Colonic mucosa (tissue), 4 donors: Measurements from ENCODE around the gene PRM3. TPM values are rescaled to one million over a fixed set of nuclear protein-coding genes. Genes with fewer than 3 reads are reported as not detected.

Experiments used
- DNase-seq: peaks from one replicate; pipeline ENCODE4 v3.0.0-alpha.2; 2020
- H3K27ac ChIP-seq: fragments of 200-600 bp; one replicate; pipeline ENCODE4 v1.8.0; 2021
- H3K27me3 ChIP-seq: fragments of 200-600 bp; one replicate; pipeline ENCODE4 v1.8.0; 2021
- H3K36me3 ChIP-seq: fragments of 200-600 bp; one replicate; pipeline ENCODE4 v1.8.0; 2021
- H3K4me1 ChIP-seq: fragments of 200-600 bp; one replicate; pipeline ENCODE4 v1.8.0; 2021; ENCODE audit warnings: mild to moderate bottlenecking
- H3K4me3 ChIP-seq: fragments of 200-600 bp; one replicate; pipeline ENCODE4 v1.8.0; 2021
- H3K9ac ChIP-seq, 2 donors: one replicate each; pipeline ENCODE4 v1.7.0; 2013; ENCODE audit warnings: control low read depth in 2 of 2, low read depth in 2 of 2, low read length in 2 of 2
- H3K9me3 ChIP-seq: fragments of 200-600 bp; one replicate; pipeline ENCODE4 v1.8.0; 2021
- CTCF ChIP-seq: fragments of 200-600 bp; IDR thresholded peaks from one replicate; pipeline ENCODE4 v1.8.0; 2022; ENCODE audit warnings: antibody characterized with exemption, mild to moderate bottlenecking
- intact Hi-C: fragments of 100-400 bp; cut with DNase I; formaldehyde crosslinking; loops from one replicate; pipeline ENCODE4 v1.14.1; 2022
- total RNA-seq, 2 donors: library from RNA; stranded (reverse); fragmentation: NEBNext Ultra II Directional in 1 of 2; extraction: Animal tissue kit (Norgen Biotek cat#: 25700) in 1 of 2; gene quantifications; one replicate each; pipeline ENCODE4 v1.2.1, GENCODE V29; 2021
- donor health status: healthy.
- donor health status: DM: no; HTN: no; CAD: no.
- donor health status: DM: no; HTN: no; CAD: no.

The PRM3 gene
- total RNA-seq, 2 donors from 2014 or later = not detected

GRCh38 chr16:11250786-11251524 is 22.5 kb downstream of the PRM3 start:
- intact Hi-C loops = loop anchor here (10.0 kb wide), 1 partner anchor 146 kb away; no protein-coding TSS in a partner anchor
- no peaks in the 10 kb centered on the region for H3K4me1 ChIP-seq
- no peak for DNase-seq
- H3K27ac ChIP-seq = no peak overlapping the region
- no peaks in the 10 kb centered on the region for H3K27me3 ChIP-seq
- no peaks in the 10 kb centered on the region for H3K36me3 ChIP-seq
- H3K9ac ChIP-seq = no peak overlapping the region
- no peak for TF ChIP-seq CTCF
- no peak overlapping the region for H3K4me3 ChIP-seq
- H3K9me3 ChIP-seq = no peaks in the 10 kb centered on the region

DNA sequence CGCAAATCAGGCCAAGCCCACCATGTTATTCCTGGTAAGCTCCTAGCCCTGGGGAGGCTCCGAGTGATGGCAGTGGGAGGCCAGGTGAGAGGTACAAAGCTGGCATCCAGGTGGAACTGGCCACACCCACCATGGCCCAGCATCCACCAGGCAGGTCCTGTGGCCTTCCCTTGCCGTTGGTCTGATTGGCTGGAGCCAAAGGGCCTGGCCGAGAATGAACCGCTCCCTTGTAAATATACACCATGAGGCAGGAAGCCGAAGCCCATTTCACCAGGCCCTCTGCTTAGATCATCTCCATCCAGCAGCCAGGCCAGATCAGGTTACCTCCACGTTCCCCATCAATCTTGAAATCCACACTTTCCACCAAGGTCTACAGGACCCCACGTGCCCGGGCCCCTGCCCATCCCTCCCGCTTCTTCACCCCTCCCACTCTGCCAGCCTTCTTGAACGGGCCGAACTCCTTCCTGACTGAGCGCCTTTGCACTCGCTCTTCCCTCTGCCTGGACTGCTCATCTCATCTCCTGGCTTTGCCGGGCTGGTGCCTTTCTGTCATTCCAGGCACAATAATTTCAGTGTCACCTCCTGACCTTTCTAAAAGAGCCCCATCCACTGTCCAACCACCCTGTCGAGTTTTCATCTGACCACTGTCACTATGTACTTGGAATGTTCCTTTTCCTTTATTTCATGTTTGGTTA is 23.2 kb downstream of the PRM3 start:
- intact Hi-C loops = loop anchor here (10.0 kb wide), 1 partner anchor 145 kb away; no protein-coding TSS in a partner anchor
- Histone ChIP-seq H3K27ac (no peak overlapping the region), H3K4me3 (no peak overlapping the region), H3K4me1 (no peaks in the 10 kb centered on the region), H3K36me3 (no peaks in the 10 kb centered on the region), H3K9ac (no peak overlapping the region), H3K27me3 (no peaks in the 10 kb centered on the region), H3K9me3 (no peaks in the 10 kb centered on the region)
- no peak for TF ChIP-seq CTCF
- DNase-seq = no peak

DNA sequence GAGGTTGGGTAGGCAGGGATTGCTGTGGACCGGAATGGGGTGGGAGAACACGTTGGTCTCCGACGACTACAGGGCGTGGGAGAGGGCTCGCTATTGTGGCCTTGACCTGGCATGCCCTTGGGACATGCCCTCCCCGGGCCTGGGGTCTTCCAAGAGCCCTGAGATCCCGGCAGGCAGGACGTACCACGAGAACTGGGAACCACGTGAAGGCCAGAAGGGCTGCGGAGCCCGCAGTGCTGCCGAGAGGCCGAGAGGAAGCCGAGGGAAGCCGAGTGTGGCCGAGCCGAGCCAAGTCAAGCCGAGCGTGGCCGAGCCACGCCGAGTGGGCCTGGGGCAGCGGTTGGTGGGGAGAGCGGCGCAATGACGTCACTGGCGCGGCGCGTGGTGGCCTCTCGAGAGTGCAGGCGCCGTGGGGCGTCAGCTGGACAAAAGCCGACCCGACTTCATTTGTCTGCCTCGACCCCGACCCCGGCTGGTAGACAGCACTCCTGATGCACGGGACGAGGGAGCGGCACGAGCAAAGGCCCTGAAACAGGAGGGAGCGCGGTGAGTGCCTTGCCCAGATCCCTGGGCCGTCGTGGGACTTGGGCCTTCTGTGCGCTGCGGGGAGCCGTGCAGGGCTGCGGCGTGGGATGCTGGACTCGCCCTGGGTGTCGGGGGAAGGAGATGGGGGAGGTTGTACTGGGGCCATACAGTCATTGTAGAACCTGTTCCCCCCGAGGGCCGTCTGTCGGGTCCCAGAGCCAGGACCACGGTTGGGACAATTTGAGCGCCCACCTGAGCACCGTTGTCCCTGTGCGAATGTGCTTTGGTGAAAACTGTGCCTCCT is 24.0 kb downstream of the PRM3 start:
- intact Hi-C loops = loop anchor here (10.0 kb wide), 1 partner anchor 145 kb away; no protein-coding TSS in a partner anchor
- no peaks in the 10 kb centered on the region for H3K27me3 ChIP-seq
- no peak overlapping the region for H3K4me3 ChIP-seq
- H3K36me3 ChIP-seq = no peaks in the 10 kb centered on the region
- H3K27ac ChIP-seq = no peak overlapping the region
- DNase-seq = no peak
- H3K4me1 ChIP-seq = no peaks in the 10 kb centered on the region
- H3K9me3 ChIP-seq = no peaks in the 10 kb centered on the region
- no peak for TF ChIP-seq CTCF
- no peak overlapping the region for H3K9ac ChIP-seq

- no peak for TF ChIP-seq CTCF
- no peaks in the 10 kb centered on the region for H3K9me3 ChIP-seq
- no peak overlapping the region for H3K4me3 ChIP-seq
- H3K4me1 ChIP-seq = no peaks in the 10 kb centered on the region
- no peak overlapping the region for H3K9ac ChIP-seq
- intact Hi-C loops = no loop called here
- H3K27me3 ChIP-seq = no peaks in the 10 kb centered on the region
- no peak for DNase-seq
- H3K27ac ChIP-seq = no peak overlapping the region
- H3K36me3 ChIP-seq = no peaks in the 10 kb centered on the region
Observed at GRCh38 chr16:11248133-11248532, 25.3 kb downstream of the PRM3 start.

DNA sequence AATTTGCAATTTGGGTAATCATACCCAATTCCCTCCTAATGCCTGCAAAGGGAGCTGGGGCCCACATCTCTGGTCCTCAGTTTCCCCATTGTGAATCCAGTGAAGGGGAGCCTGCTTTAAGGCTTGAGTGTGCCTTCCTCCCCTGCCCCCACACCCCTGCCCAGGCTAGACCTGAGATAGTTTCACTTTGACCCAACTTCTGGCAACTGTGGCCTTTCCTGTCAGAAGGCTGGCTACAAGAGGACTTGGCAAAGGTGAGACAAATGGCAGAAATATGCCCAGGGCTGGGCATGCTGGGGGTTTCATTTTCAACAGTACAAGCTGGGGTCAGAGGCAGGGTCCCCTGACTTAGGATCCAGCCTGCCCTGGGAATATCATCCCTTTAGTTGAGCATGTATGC is 27.4 kb downstream of the PRM3 start:
- Histone ChIP-seq H3K36me3 (no peaks in the 10 kb centered on the region), H3K4me3 (no peak overlapping the region), H3K27ac (no peak overlapping the region), H3K4me1 (no peaks in the 10 kb centered on the region), H3K27me3 (no peaks in the 10 kb centered on the region), H3K9me3 (no peaks in the 10 kb centered on the region), H3K9ac (no peak overlapping the region)
- DNase-seq = no peak
- no peak for TF ChIP-seq CTCF
- intact Hi-C loops = no loop called here
